GM12865 (cell line): Measurements from ENCODE around the gene HES1.
A peak's percentile ranks its signal among the peaks of the same experiment; 100 is the strongest.

ENCODE experiments used
- DNase-seq: peaks from one replicate; pipeline ENCODE4 v3.0.0; 2010; ENCODE audit warnings: low read depth
- H3K4me3 ChIP-seq: 2 replicates; pipeline ENCODE4 v1.5.1; 2011; ENCODE audit warnings: mild to moderate bottlenecking, low read depth, low read length, control low read depth
- CTCF ChIP-seq: IDR thresholded peaks from 2 replicates; pipeline ENCODE4 v1.5.1; 2011; ENCODE audit warnings: low read length, control low read depth, low read depth, inconsistent platforms; ENCODE audit not compliant: insufficient read depth; ENCODE audit errors: missing control alignments

HES1 gene

DNA sequence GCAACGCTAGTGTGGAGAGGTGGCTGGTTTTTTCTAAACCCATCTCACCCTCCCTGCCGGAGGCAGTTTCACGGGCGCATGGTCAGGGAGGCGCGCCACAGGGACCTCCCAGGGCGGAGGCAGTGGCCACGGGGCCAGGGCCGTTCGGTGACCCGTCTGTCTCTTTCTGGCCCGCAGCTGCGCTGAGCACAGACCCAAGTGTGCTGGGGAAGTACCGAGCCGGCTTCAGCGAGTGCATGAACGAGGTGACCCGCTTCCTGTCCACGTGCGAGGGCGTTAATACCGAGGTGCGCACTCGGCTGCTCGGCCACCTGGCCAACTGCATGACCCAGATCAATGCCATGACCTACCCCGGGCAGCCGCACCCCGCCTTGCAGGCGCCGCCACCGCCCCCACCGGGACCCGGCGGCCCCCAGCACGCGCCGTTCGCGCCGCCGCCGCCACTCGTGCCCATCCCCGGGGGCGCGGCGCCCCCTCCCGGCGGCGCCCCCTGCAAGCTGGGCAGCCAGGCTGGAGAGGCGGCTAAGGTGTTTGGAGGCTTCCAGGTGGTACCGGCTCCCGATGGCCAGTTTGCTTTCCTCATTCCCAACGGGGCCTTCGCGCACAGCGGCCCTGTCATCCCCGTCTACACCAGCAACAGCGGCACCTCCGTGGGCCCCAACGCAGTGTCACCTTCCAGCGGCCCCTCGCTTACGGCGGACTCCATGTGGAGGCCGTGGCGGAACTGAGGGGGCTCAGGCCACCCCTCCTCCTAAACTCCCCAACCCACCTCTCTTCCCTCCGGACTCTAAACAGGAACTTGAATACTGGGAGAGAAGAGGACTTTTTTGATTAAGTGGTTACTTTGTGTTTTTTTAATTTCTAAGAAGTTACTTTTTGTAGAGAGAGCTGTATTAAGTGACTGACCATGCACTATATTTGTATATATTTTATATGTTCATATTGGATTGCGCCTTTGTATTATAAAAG lies 1.8 kb downstream of the HES1 start:
- peak overlapping the region; percentile 55 for H3K4me3 ChIP-seq
- TF ChIP-seq CTCF, result peak; percentile 42
- peak; percentile 82 for DNase-seq

DNA sequence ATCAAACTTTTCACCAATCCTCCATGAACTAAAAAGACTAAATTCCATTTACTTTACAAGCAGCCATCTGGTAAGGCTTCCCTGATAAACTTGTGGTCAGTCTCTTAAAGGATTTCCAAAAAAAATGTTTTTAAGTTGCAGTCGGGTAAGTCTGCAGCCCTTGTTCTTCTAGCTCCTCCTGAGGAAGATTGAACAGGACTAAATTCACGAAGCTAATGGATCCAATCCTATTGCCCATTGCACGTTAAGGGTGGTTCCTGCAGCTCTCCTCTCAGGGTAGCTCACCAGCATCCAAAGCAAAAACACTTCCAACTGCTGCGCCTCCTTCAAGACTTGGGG lies 2.8 kb downstream of the HES1 start:
- no peak for DNase-seq
- H3K4me3 ChIP-seq, result no peak overlapping the region
- TF ChIP-seq CTCF, result no peak

DNA sequence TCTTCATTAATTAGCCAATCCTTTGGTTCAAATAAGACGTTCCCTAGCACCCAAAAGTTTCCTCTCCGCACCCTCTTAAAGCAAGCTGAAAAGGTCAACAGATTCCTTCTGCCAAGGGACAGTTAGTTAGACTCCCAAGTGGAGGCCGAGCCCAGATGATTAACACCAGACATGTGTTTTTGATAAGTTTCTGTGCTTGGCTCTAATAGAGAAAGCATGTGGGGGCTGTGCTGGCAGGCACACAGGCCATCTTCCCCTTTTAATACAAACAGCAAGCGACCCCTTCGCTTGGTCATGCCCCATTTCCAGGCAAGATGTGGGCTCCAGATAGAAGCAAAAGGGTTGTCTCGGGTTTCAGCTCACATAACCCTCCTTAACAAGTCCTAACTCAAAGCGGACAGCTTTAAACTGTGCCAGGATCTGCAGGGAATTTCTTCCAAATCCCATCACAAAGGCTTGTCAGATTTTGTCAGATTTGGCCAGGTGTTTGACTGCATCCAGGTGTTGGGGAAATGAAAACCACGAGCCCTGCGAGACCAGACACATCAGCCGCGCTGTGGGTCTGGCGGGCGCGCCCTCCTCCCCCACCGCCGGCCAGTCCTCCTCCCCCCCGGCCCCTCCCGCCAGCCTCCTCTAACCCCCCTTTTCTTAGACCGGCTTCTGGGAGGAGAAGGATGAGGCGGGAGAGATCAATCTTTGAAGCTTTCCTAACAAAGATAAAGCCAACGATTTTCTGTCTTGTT lies 3.3 kb downstream of the HES1 start:
- DNase-seq, result no peak
- no peak overlapping the region for H3K4me3 ChIP-seq
- no peak for TF ChIP-seq CTCF

- no peak overlapping the region for H3K4me3 ChIP-seq
- no peak for TF ChIP-seq CTCF
- no peak for DNase-seq
Observed at GRCh38 chr3:194139814-194140391, 4.0 kb downstream of the HES1 start.

DNA sequence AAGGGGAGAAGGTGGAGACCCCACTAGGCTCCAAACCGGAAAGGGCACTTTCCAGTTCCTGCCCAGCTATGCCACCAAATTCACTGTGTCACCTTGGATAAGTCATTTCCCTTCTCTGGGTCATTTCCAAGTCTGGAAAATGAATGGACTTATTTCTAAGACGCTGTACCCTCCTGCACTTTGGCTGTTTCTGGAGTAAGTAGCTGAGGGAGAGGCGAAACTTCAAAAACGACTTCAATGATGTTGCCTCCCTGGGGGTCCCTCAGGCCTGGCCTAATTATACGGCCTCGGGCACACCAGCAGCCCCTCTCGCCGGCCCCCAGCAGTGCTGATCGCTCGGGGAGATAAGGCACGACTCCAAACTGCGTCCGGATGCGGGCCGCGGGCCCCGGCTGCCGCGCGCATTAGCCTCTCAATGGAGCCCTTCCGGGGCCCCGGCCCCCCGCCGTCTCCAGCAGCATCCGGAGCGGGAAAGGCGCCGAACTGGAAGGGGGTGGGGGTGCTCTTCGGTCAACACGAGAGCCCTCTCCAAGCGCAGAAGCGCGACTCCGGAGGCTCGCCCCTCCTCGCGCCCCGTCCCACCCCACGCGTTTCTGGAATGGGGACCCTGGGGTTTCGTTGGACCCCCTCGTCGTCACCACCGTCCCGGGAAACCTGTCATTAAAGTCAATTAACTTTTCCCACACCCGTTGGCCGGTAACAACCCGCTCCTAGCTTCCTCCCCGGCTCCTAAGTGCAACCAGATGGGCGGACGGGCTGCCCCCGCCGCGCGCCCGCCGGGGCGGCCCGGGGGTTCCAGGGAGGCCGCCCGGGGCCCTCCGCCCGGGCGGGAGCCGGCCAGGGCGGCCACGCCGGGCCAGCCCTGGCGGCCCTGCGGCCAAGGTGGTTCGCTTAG lies 4.8 kb downstream of the HES1 start:
- H3K4me3 ChIP-seq, result no peak overlapping the region; the same call in 1 of the 2 replicates
- no peak for TF ChIP-seq CTCF
- DNase-seq, result no peak
